ENCODE results near the gene TEX29.

DNA sequence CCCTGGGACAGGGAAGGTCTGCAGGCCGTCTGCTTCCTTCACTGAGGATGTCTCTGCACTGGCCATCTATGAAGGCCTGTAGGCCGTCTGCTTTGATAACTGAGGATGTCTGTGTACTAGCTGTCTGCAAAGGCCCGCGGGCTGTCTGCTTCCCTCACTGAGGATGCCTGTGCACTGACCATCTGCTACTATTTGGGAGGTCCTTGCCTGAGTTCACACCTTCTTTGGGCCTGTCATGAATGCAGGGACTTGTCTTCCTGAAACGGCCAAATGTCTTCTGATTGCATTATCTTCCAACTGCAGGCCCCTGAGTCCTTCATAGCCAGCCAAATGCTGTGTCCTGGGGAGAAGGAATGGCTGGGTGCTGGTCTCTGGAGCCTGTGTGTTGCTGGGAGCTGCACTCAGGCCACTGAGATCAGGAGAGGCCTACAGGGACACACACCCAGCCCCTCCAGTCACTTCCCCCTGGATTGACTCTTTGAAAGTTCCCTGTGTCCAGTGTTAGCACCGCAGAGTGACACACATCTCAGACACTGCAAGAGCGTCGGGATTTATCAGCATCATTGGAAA is 72.9 kb downstream of the TEX29 start:
- no peak for TF ChIP-seq POLR2A (IDR thresholded peaks at IDR 0.05)
- TF ChIP-seq, protein P1, sequence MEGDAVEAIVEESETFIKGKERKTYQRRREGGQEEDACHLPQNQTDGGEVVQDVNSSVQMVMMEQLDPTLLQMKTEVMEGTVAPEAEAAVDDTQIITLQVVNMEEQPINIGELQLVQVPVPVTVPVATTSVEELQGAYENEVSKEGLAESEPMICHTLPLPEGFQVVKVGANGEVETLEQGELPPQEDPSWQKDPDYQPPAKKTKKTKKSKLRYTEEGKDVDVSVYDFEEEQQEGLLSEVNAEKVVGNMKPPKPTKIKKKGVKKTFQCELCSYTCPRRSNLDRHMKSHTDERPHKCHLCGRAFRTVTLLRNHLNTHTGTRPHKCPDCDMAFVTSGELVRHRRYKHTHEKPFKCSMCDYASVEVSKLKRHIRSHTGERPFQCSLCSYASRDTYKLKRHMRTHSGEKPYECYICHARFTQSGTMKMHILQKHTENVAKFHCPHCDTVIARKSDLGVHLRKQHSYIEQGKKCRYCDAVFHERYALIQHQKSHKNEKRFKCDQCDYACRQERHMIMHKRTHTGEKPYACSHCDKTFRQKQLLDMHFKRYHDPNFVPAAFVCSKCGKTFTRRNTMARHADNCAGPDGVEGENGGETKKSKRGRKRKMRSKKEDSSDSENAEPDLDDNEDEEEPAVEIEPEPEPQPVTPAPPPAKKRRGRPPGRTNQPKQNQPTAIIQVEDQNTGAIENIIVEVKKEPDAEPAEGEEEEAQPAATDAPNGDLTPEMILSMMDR (IDR thresholded peaks at IDR 0.05 in 4 of 5, conservative IDR thresholded peaks at IDR 0.05 in 1 of 5) = no peak

Data from gastrocnemius medialis (tissue), 4 donors.